H1 (cell line): ENCODE results near the gene TNFRSF8. TPM values are rescaled to one million over a fixed set of nuclear protein-coding genes. Genes with fewer than 3 reads are reported as not detected.

Experiments used
- CTCF ChIA-PET: fragments of 300-600 bp; sonication (Branson Sonifier 250); formaldehyde crosslinking; loops from one replicate; lab custom pipeline; 2021; ENCODE audit not compliant: partially characterized antibody; lab: Charles Lee
- POLR2A ChIA-PET: fragments of 300-600 bp; sonication (Branson Sonifier 250); formaldehyde crosslinking; loops from one replicate; lab custom pipeline; 2021; ENCODE audit warnings: inconsistent platforms; ENCODE audit not compliant: partially characterized antibody; lab: Charles Lee
- DNase-seq, 2 experiments: peaks; one replicate each; pipeline versions ENCODE4 v3.0.0 to v3.0.0-alpha.2; 2010 to 2022; ENCODE audit warnings: low spot score in 2 of 2, low read depth in 1 of 2, mixed read lengths in 1 of 2
- FAIRE-seq: peaks from 2 replicates; lab custom pipeline; 2011; peaks lifted over from hg19 to GRCh38; lab: Jason Lieb, UNC
- H2AFZ ChIP-seq: 2 replicates; pipeline ENCODE4 v1.8.1; 2012; ENCODE audit warnings: low read length, inconsistent platforms
- H2AK5ac ChIP-seq: 2 replicates; pipeline ENCODE4 v1.6.1; 2013; ENCODE audit warnings: low read depth, low read length
- H2BK120ac ChIP-seq: replicated peaks from 2 replicates; pipeline ENCODE3; 2013; ENCODE audit warnings: low read depth, low read length, inconsistent platforms
- H2BK12ac ChIP-seq: 2 replicates; pipeline ENCODE4 v1.6.1; 2013; ENCODE audit warnings: low read depth, low read length
- H2BK15ac ChIP-seq: 2 replicates; pipeline ENCODE4 v1.6.1; 2013; ENCODE audit warnings: low read length
- H2BK20ac ChIP-seq: 2 replicates; pipeline ENCODE4 v1.6.1; 2013; ENCODE audit warnings: low read length
- H2BK5ac ChIP-seq: 2 replicates; pipeline ENCODE4 v1.6.1; 2013; ENCODE audit warnings: low read depth, low read length
- H3K14ac ChIP-seq: 2 replicates; pipeline ENCODE4 v1.6.1; 2013; ENCODE audit warnings: inconsistent platforms; ENCODE audit not compliant: insufficient read length
- H3K18ac ChIP-seq: 2 replicates; pipeline ENCODE4 v1.6.1; 2013; ENCODE audit warnings: low read length; ENCODE audit errors: extremely low read depth
- H3K23ac ChIP-seq: 2 replicates; pipeline ENCODE4 v1.6.1; 2013; ENCODE audit warnings: inconsistent platforms; ENCODE audit not compliant: insufficient read length
- H3K23me2 ChIP-seq: 2 replicates; pipeline ENCODE4 v1.6.1; 2013; ENCODE audit warnings: low read depth, low read length
- H3K27ac ChIP-seq: 2 replicates; pipeline ENCODE4 v1.6.1; 2011; ENCODE audit warnings: low read depth, low read length, inconsistent platforms
- H3K27me3 ChIP-seq, 4 experiments: replicated peaks in 1 of 4; 1 replicate in 1 of 4; 2 replicates in 3 of 4; pipeline versions ENCODE4 v1.6.1 to v1.8.1; 2011 to 2013; ENCODE audit warnings: low read length in 3 of 4, mild to moderate bottlenecking in 3 of 4, inconsistent platforms in 2 of 4, mixed read lengths in 2 of 4, moderate library complexity in 1 of 4; ENCODE audit not compliant: control insufficient read depth in 3 of 4, insufficient read depth in 3 of 4; ENCODE audit errors: extremely low read depth in 1 of 4
- H3K36me3 ChIP-seq, 4 experiments: 2 replicates each; pipeline versions ENCODE4 v1.6.1 to v1.8.1; 2011 to 2013; ENCODE audit warnings: mild to moderate bottlenecking in 4 of 4, low read length in 3 of 4, moderate library complexity in 2 of 4, control low read depth in 1 of 4, inconsistent platforms in 1 of 4; ENCODE audit not compliant: insufficient read depth in 4 of 4, control insufficient read depth in 2 of 4
- H3K4ac ChIP-seq: replicated peaks from 2 replicates; pipeline ENCODE3; 2013; ENCODE audit warnings: low read length, low read depth, mixed read lengths, inconsistent platforms; ENCODE audit not compliant: insufficient read length
- H3K4me1 ChIP-seq, 4 experiments: replicated peaks in 1 of 4; 1 replicate in 1 of 4; 2 replicates in 3 of 4; pipeline versions ENCODE4 v1.6.1 to v1.8.1; 2011 to 2013; ENCODE audit warnings: low read length in 3 of 4, inconsistent platforms in 2 of 4, mixed read lengths in 1 of 4; ENCODE audit not compliant: insufficient read depth in 4 of 4, control insufficient read depth in 3 of 4
- H3K4me2 ChIP-seq, 2 experiments: 2 replicates each; pipeline versions ENCODE4 v1.6.1 to v1.8.1; 2011 to 2013; ENCODE audit warnings: low read depth in 2 of 2, low read length in 2 of 2, control low read depth in 1 of 2, inconsistent platforms in 1 of 2, mild to moderate bottlenecking in 1 of 2; ENCODE audit not compliant: insufficient read depth in 1 of 2
- H3K4me3 ChIP-seq, 4 experiments: fragments of 200-600, 300-600 bp in 1 of 4; sonication (generic), shearing (Covaris generic), sonication (Bioruptor Twin) in 1 of 4; 2 replicates each; pipeline versions ENCODE4 v1.5.1 to v1.8.1; 2011 to 2016; ENCODE audit warnings: low read length in 4 of 4, low read depth in 3 of 4, control low read depth in 2 of 4, inconsistent platforms in 2 of 4, mild to moderate bottlenecking in 2 of 4, mixed read lengths in 1 of 4, moderate library complexity in 1 of 4; ENCODE audit not compliant: insufficient read depth in 2 of 4; ENCODE audit errors: extremely low read depth in 1 of 4
- H3K56ac ChIP-seq: replicated peaks from 2 replicates; pipeline ENCODE3; 2013; ENCODE audit warnings: low read depth, mild to moderate bottlenecking, mixed read lengths, low read length, inconsistent platforms; ENCODE audit not compliant: insufficient read length
- H3K79me1 ChIP-seq: 2 replicates; pipeline ENCODE4 v1.6.1; 2013; ENCODE audit warnings: low read depth, low read length, control low read depth
- H3K79me2 ChIP-seq, 2 experiments: 2 replicates each; pipeline versions ENCODE4 v1.6.1 to v1.8.1; 2012 to 2013; ENCODE audit warnings: low read length in 2 of 2, mild to moderate bottlenecking in 2 of 2, inconsistent platforms in 1 of 2; ENCODE audit not compliant: insufficient read depth in 2 of 2, control insufficient read depth in 1 of 2
- H3K9ac ChIP-seq, 4 experiments: replicated peaks in 1 of 4; 1 replicate in 1 of 4; 2 replicates in 3 of 4; pipeline versions ENCODE4 v1.6.1 to v1.8.1; 2011 to 2013; ENCODE audit warnings: low read depth in 3 of 4, low read length in 3 of 4, control low read depth in 2 of 4, mild to moderate bottlenecking in 2 of 4, moderate library complexity in 2 of 4, inconsistent platforms in 1 of 4; ENCODE audit errors: extremely low read depth in 1 of 4
- H3K9me3 ChIP-seq, 2 experiments: 2 replicates each; pipeline versions ENCODE4 v1.6.1 to v1.8.1; 2012 to 2013; ENCODE audit warnings: mild to moderate bottlenecking in 2 of 2, moderate library complexity in 2 of 2, control low read depth in 1 of 2, inconsistent platforms in 1 of 2, low read depth in 1 of 2, low read length in 1 of 2, mixed read lengths in 1 of 2; ENCODE audit not compliant: insufficient read depth in 2 of 2
- H4K20me1 ChIP-seq, 2 experiments: replicated peaks in 1 of 2; 2 replicates each; pipeline versions ENCODE3 to v1.8.1; 2011 to 2013; ENCODE audit warnings: inconsistent platforms in 2 of 2, low read length in 2 of 2, mild to moderate bottlenecking in 1 of 2; ENCODE audit not compliant: insufficient read depth in 2 of 2, control insufficient read depth in 1 of 2
- H4K5ac ChIP-seq: 2 replicates; pipeline ENCODE4 v1.6.1; 2013; ENCODE audit warnings: low read length, low read depth, mixed read lengths, inconsistent platforms; ENCODE audit not compliant: insufficient read length
- H4K8ac ChIP-seq: 2 replicates; pipeline ENCODE4 v1.8.0; 2013; ENCODE audit warnings: mild to moderate bottlenecking, moderate library complexity, low read length, inconsistent platforms; ENCODE audit not compliant: insufficient read depth; ENCODE audit errors: extremely low read depth
- H4K91ac ChIP-seq: replicated peaks from 2 replicates; pipeline ENCODE3; 2013; ENCODE audit warnings: low read length, mixed read lengths, inconsistent platforms; ENCODE audit not compliant: insufficient read length
- KDM1A ChIP-seq: fragments of 200-600, 300-600 bp; sonication (generic); IDR thresholded peaks from 2 replicates; pipeline ENCODE4 v1.7.1; 2016; ENCODE audit warnings: mild to moderate bottlenecking, low read length, borderline replicate concordance
- NANOG ChIP-seq: IDR thresholded peaks from 2 replicates; pipeline ENCODE4 v1.6.1; 2011; ENCODE audit warnings: low read length, low read depth, mild to moderate bottlenecking, inconsistent platforms; ENCODE audit not compliant: insufficient read depth, poor library complexity, severe bottlenecking
- NRF1 ChIP-seq: IDR thresholded peaks from 2 replicates; pipeline ENCODE4 v1.6.1; 2011; ENCODE audit warnings: mild to moderate bottlenecking, low read depth, low read length, improper control_type of control experiment
- PHF8 ChIP-seq: fragments of 200-600 bp; sonication (generic); conservative IDR thresholded peaks from 2 replicates; pipeline ENCODE4 v1.7.1; 2012; ENCODE audit warnings: low read depth, mild to moderate bottlenecking, inconsistent platforms, low read length, moderate library complexity
- POU5F1 ChIP-seq: IDR thresholded peaks from 2 replicates; pipeline ENCODE4 v1.6.1; 2011; ENCODE audit warnings: low read depth, mild to moderate bottlenecking, low read length, moderate library complexity
- SIX5 ChIP-seq: IDR thresholded peaks from 2 replicates; pipeline ENCODE4 v1.6.1; 2011; ENCODE audit warnings: mild to moderate bottlenecking, low read depth, low read length
- SP1 ChIP-seq: IDR thresholded peaks from 2 replicates; pipeline ENCODE4 v1.6.1; 2011; ENCODE audit warnings: low read depth, low read length
- SP2 ChIP-seq: IDR thresholded peaks from 2 replicates; pipeline ENCODE4 v1.6.1; 2012; ENCODE audit warnings: mild to moderate bottlenecking, low read length, inconsistent platforms
- USF2 ChIP-seq: IDR thresholded peaks from 2 replicates; pipeline ENCODE4 v1.6.1; 2011; ENCODE audit warnings: low read length, improper control_type of control experiment
- WGBS, 2 experiments: shearing (Covaris generic) in 1 of 2; methylation state at CpG; one replicate each; pipeline versions ENCODE4 v1.1.6 to v1.1.7; 2013 to 2015; ENCODE audit warnings: low lambda C conversion rate in 2 of 2, mixed read lengths in 2 of 2, inconsistent platforms in 1 of 2, low coverage in 1 of 2, missing lambda C conversion rate in 1 of 2; ENCODE audit not compliant: insufficient replicate concordance in 2 of 2, insufficient coverage in 1 of 2, insufficient read length in 1 of 2; ENCODE audit errors: extremely low coverage in 1 of 2, missing lambda C conversion rate in 1 of 2; 5-methylcytosine and 5-hydroxymethylcytosine counted together
- polyA plus RNA-seq, 7 experiments: library from polyadenylated mRNA; depleted of rRNA in 3 of 7; stranded (reverse) in 5 of 7; unstranded in 2 of 7; fragments of >200 nt in 5 of 7; fragments of 200-250 nt in 2 of 7; gene quantifications; 1 replicate in 5 of 7; 2 replicates in 1 of 7; 4 replicates in 1 of 7; pipeline versions ENCODE4 v1.2.1 to v1.2.3, GENCODE V29; 2011 to 2013; ENCODE audit warnings: missing spikeins in 2 of 7, mixed read lengths in 2 of 7
- total RNA-seq: library from RNA; stranded (reverse); fragmentation: NEBNext Ultra II Directional; extraction: Animal tissue kit (Norgen Biotek cat#: 25700); gene quantifications from 2 replicates; pipeline ENCODE4 v1.2.1, GENCODE V29; 2021

TNFRSF8 gene
- total and polyA plus RNA-seq, 2 of the 8 experiments (the other 6 are each of a cell fraction or from before 2014, with no cell fraction given), result 23.2 to 32.7 TPM

GRCh38 chr1:12123172-12123571 is 60.1 kb downstream of the TNFRSF8 start:
- Histone ChIP-seq H3K4ac (no peak overlapping the region), H2AFZ (no peak overlapping the region), H3K14ac (no peak overlapping the region), H3K4me3 (no peak overlapping the region), H3K79me1 (no peaks in the 10 kb centered on the region), H2BK5ac (no peak overlapping the region), H3K9me3 (no peaks in the 10 kb centered on the region), H3K56ac (no peak overlapping the region), H3K9ac (no peak overlapping the region), H2BK120ac (no peak overlapping the region), H4K91ac (no peak overlapping the region), H4K8ac (no peak overlapping the region), H3K4me2 (no peak overlapping the region), H2BK20ac (no peak overlapping the region), H3K23ac (no peak overlapping the region), H3K36me3 (peaks cover 2 to 7% (median 4%) of the 10 kb centered on the region in 4 experiments; a peak in 5 of 8 replicates), H3K27me3 (no peaks in the 10 kb centered on the region), H2BK15ac (no peak overlapping the region), H3K18ac (no peak overlapping the region), H4K20me1 (no peaks in the 10 kb centered on the region), H3K79me2 (no peaks in the 10 kb centered on the region), H2AK5ac (no peak overlapping the region), H3K27ac (no peak overlapping the region), H4K5ac (no peak overlapping the region), H2BK12ac (no peak overlapping the region), H3K23me2 (no peaks in the 10 kb centered on the region), H3K4me1 (no peaks in the 10 kb centered on the region)
- ChIA-PET POLR2A (interaction anchor here (0.7 to 2.0 kb wide), 4 partner anchors 16 to 77 kb away, joined by 3 to 8 read pairs (median 4); no protein-coding TSS in a partner anchor), CTCF (interaction anchor here (0.8 to 12.6 kb wide), 21 partner anchors 11 to 153 kb away, joined by 3 to 503 read pairs (median 15); partner anchors contain the start of genes TNFRSF1B and VPS13D)
- WGBS, 2 experiments, result 85% methylated on average over 8 of the region's 8 CpGs; no CpG with 5 or more reads in 1 of the 2 experiments
- no peak for DNase-seq
- FAIRE-seq, result no peak
- TF ChIP-seq KDM1A (no peak), PHF8 (no peak), SP1 (no peak), POU5F1 (no peak), SP2 (no peak), NRF1 (no peak), NANOG (no peak), USF2 (no peak), SIX5 (no peak)
